Measurements from ENCODE around the gene TSPAN10. TPM values are rescaled to one million over a fixed set of nuclear protein-coding genes. Genes with fewer than 3 reads are reported as not detected.

The TSPAN10 gene
- 1.7 to 2.2 TPM (median 1.8 TPM) in 3 replicates for total RNA-seq
- long read RNA-seq, partial matches to known transcripts = 0 of 5 reads
- long read RNA-seq, other reads (novel, unspliced or antisense) = 1 of 5 reads

- Mint-ChIP-seq H3K27me3 (ENCODE audit: low read depth) (no peaks in the 10 kb centered on the region), H3K9me3 (ENCODE audit: low read depth) (no peaks in the 10 kb centered on the region), H3K27ac (ENCODE audit: unreplicated experiment) (peak within 1 kb of the TSS; percentile 97), H3K4me1 (ENCODE audit: low read depth) (peaks cover 23% of the 10 kb centered on the region), H3K4me3 (ENCODE audit: unreplicated experiment) (peak within 1 kb of the TSS; percentile 92), H3K36me3 (ENCODE audit: low read depth) (peaks cover 2% of the 10 kb centered on the region)
- no peak for TF ChIP-seq CTCF (IDR thresholded peaks at IDR 0.05)
- peak; percentile 95 for DNase-seq (ENCODE audit: low spot score)
These were observed at the start of gene TSPAN10, which contains the start of gene NPLOC4 for GRCh38 chr17:81636505-81637288. TSS of gene TSPAN10 (plus strand) at chr17:81637196. CDS start at chr17:81642413, 5,217 bp downstream. TSS of gene NPLOC4 (minus strand) at chr17:81637112. CDS start at chr17:81636930, 182 bp downstream.

GRCh38 chr17:81589612-81590011 lies 47.4 kb upstream of the TSPAN10 start:
- no peak overlapping the region for H3K4me3 Mint-ChIP-seq (ENCODE audit: unreplicated experiment)
- no peaks in the 10 kb centered on the region for H3K9me3 Mint-ChIP-seq (ENCODE audit: low read depth)
- DNase-seq (ENCODE audit: low spot score) = no peak
- peak overlapping the region; percentile 17 for H3K27ac Mint-ChIP-seq (ENCODE audit: unreplicated experiment)
- no peaks in the 10 kb centered on the region for H3K27me3 Mint-ChIP-seq (ENCODE audit: low read depth)
- H3K4me1 Mint-ChIP-seq (ENCODE audit: low read depth) = peaks cover 14% of the 10 kb centered on the region
- TF ChIP-seq CTCF (IDR thresholded peaks at IDR 0.05) = no peak
- peaks cover 47% of the 10 kb centered on the region for H3K36me3 Mint-ChIP-seq (ENCODE audit: low read depth)

- no peak overlapping the region for H3K4me3 Mint-ChIP-seq (ENCODE audit: unreplicated experiment)
- no peaks in the 10 kb centered on the region for H3K27me3 Mint-ChIP-seq (ENCODE audit: low read depth)
- no peak overlapping the region for H3K27ac Mint-ChIP-seq (ENCODE audit: unreplicated experiment)
- H3K4me1 Mint-ChIP-seq (ENCODE audit: low read depth) = peaks cover 10% of the 10 kb centered on the region
- H3K36me3 Mint-ChIP-seq (ENCODE audit: low read depth) = peaks cover 47% of the 10 kb centered on the region
- H3K9me3 Mint-ChIP-seq (ENCODE audit: low read depth) = no peaks in the 10 kb centered on the region
- no peak for TF ChIP-seq CTCF (IDR thresholded peaks at IDR 0.05)
- no peak for DNase-seq (ENCODE audit: low spot score)
These were observed 46.9 kb upstream of the TSPAN10 start for GRCh38 chr17:81590121-81590520.

DNA sequence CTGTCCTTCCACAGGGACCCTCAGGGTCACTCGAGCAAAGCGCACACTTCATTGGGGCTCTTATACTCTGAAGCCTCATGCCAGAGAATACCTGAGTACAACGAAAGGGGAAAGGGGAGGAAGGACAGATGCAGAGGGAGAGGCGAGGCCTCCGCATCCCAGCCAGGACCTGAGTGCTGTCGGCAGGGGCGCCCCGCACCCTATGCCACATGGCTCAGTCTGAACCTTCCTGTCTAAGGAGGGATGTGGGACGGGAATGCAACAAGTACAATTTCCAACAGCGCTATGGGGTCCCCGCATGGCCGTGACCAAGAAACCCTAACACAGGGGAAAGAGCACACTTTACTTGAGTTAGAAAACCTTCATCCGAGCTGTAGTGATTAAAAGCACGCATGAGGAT lies 45.0 kb upstream of the TSPAN10 start:
- Mint-ChIP-seq H3K9me3 (ENCODE audit: low read depth) (no peaks in the 10 kb centered on the region), H3K36me3 (ENCODE audit: low read depth) (peaks cover 38% of the 10 kb centered on the region), H3K27ac (ENCODE audit: unreplicated experiment) (no peak overlapping the region), H3K27me3 (ENCODE audit: low read depth) (no peaks in the 10 kb centered on the region), H3K4me1 (ENCODE audit: low read depth) (peaks cover 7% of the 10 kb centered on the region), H3K4me3 (ENCODE audit: unreplicated experiment) (no peak overlapping the region)
- DNase-seq (ENCODE audit: low spot score) = no peak
- no peak for TF ChIP-seq CTCF (IDR thresholded peaks at IDR 0.05)

DNA sequence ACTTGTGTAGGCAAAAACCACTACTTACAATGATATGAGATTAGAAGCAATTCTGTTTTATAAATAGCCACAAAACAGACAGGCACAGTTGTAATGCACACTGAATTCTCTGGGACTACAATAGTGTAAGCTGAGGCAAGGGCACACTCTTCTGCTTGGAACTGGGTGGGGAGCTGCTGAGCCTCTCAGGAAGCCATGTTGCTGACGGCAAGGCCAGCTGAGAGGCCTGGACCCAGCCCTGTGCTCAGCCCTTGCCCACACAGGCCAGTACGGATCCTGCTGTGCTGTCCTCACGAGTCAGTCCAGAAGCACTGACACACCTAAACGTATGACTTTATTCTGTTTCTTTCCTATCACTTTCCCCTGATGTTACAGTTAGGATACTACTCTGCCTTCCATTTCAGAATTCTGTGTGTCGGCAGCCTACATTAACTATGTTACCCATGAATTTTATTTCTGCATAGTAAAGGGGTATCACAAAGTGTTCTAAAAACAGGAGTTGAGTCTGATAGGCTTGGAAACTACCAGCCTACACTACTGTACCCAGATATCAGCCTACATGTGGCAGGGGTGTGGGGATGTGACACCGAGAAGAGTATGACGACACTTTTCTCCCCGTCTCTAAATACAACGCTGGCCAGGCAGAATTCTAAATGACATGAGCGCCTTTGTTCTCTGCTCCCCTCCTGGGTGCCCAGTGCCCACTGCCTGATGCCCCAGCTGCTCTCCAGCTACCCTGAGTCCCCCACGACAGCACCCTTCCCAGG lies 43.7 kb upstream of the TSPAN10 start:
- Mint-ChIP-seq H3K36me3 (ENCODE audit: low read depth) (peaks cover 36% of the 10 kb centered on the region), H3K9me3 (ENCODE audit: low read depth) (no peaks in the 10 kb centered on the region), H3K27me3 (ENCODE audit: low read depth) (no peaks in the 10 kb centered on the region), H3K4me3 (ENCODE audit: unreplicated experiment) (no peak overlapping the region), H3K4me1 (ENCODE audit: low read depth) (peaks cover 9% of the 10 kb centered on the region), H3K27ac (ENCODE audit: unreplicated experiment) (no peak overlapping the region)
- TF ChIP-seq CTCF (IDR thresholded peaks at IDR 0.05) = no peak
- DNase-seq (ENCODE audit: low spot score) = no peak
